ENCODE data around the gene LOXHD1.
A peak's percentile ranks its signal among the peaks of the same experiment; 100 is the strongest.

Gene LOXHD1

GRCh38 chr18:46538376-46538775 is 118.6 kb downstream of the LOXHD1 start:
- no peak for DNase-seq

- no peak for DNase-seq
Observed at GRCh38 chr18:46536215-46536874, 120.7 kb downstream of the LOXHD1 start.

GRCh38 chr18:46531482-46531881 is 125.5 kb downstream of the LOXHD1 start:
- no peak for DNase-seq

GRCh38 chr18:46528037-46528436 is 129.0 kb downstream of the LOXHD1 start:
- DNase-seq: no peak

- no peak for DNase-seq
Observed at GRCh38 chr18:46519870-46520269, 137.2 kb downstream of the LOXHD1 start.

- DNase-seq: no peak
Observed at GRCh38 chr18:46518438-46518837, 138.6 kb downstream of the LOXHD1 start.

- no peak for DNase-seq
Observed at GRCh38 chr18:46516555-46516954, 140.5 kb downstream of the LOXHD1 start.

GRCh38 chr18:46510386-46510785 is 146.6 kb downstream of the LOXHD1 start:
- DNase-seq: no peak

- DNase-seq: no peak
Observed at GRCh38 chr18:46509530-46509929, 147.5 kb downstream of the LOXHD1 start.

GRCh38 chr18:46506974-46507586 is 149.9 kb downstream of the LOXHD1 start:
- DNase-seq: no peak

- DNase-seq: no peak
Observed at GRCh38 chr18:46502444-46502843, 154.6 kb downstream of the LOXHD1 start.

- DNase-seq: no peak
Observed at GRCh38 chr18:46497129-46497528, 159.9 kb downstream of the LOXHD1 start.

- no peak for DNase-seq
Observed at GRCh38 chr18:46488471-46489213, 168.4 kb downstream of the LOXHD1 start.

GRCh38 chr18:46485675-46486194 is 171.3 kb downstream of the LOXHD1 start:
- no peak for DNase-seq

GRCh38 chr18:46484971-46485370 is 172.0 kb downstream of the LOXHD1 start:
- DNase-seq: no peak

- DNase-seq: no peak
Observed at GRCh38 chr18:46482831-46483230, 174.2 kb downstream of the LOXHD1 start.

- DNase-seq: no peak
Observed at GRCh38 chr18:46481847-46482245, 175.2 kb downstream of the LOXHD1 start.

GRCh38 chr18:46481048-46481846 is 175.8 kb downstream of the LOXHD1 start:
- peak; percentile 56 for DNase-seq

- no peak for DNase-seq
Observed at GRCh38 chr18:46480226-46480625, 176.8 kb downstream of the LOXHD1 start.

GRCh38 chr18:46478796-46479195 is 178.2 kb downstream of the LOXHD1 start:
- DNase-seq: no peak

- DNase-seq: no peak
Observed at GRCh38 chr18:46477425-46478011, 179.5 kb downstream of the LOXHD1 start.

GRCh38 chr18:46475390-46475752 is 181.6 kb downstream of the LOXHD1 start:
- no peak for DNase-seq
